Peyer's patch (tissue), 4 donors: ENCODE results near the gene AKNA. TPM values are rescaled to one million over a fixed set of nuclear protein-coding genes. Genes with fewer than 3 reads are reported as not detected.

Source experiments
- DNase-seq, 3 donors: peaks; one replicate each; pipeline ENCODE4 v3.0.0-alpha.2; 2017 to 2019
- H3K27ac ChIP-seq, 4 donors: fragments of 200-600 bp; sonication (generic); one replicate each; pipeline ENCODE4 v1.5.1; 2016 to 2019
- H3K27me3 ChIP-seq, 2 donors: fragments of 200-600 bp; sonication (generic); one replicate each; pipeline ENCODE4 v1.5.1; 2019
- H3K36me3 ChIP-seq, 3 donors: fragments of 200-600 bp; sonication (generic); one replicate each; pipeline ENCODE4 v1.5.1; 2016 to 2019
- H3K4me1 ChIP-seq, 4 donors: fragments of 200-600 bp; sonication (generic); one replicate each; pipeline ENCODE4 v1.5.1; 2016 to 2019
- H3K4me3 ChIP-seq, 4 donors: fragments of 200-600 bp; sonication (generic); 1 replicate in 3 of 4; 2 replicates in 1 of 4; pipeline ENCODE4 v1.5.1; 2016 to 2019; ENCODE audit warnings: mild to moderate bottlenecking in 1 of 4
- H3K9me3 ChIP-seq, 4 donors: fragments of 200-600 bp; sonication (generic); one replicate each; pipeline ENCODE4 v1.5.1; 2016 to 2019; ENCODE audit warnings: mild to moderate bottlenecking in 1 of 4
- POLR2A ChIP-seq, 2 donors: fragments of 450-650 bp; IDR thresholded peaks; one replicate each; pipeline ENCODE4 v1.5.1; 2017; ENCODE audit warnings: antibody characterized with exemption in 2 of 2, mild to moderate bottlenecking in 2 of 2, moderate library complexity in 2 of 2
- total RNA-seq, 4 donors: library from RNA; depleted of rRNA; stranded (reverse); fragments of >200 nt; gene quantifications; one replicate each; pipeline ENCODE4 v1.1.0, GENCODE V29; 2016
- TF ChIP-seq, protein P1 (sequence below), 6 experiments: fragments of 450-650 bp in 4 of 6; fragments of 200-600 bp in 2 of 6; sonication (generic) in 1 of 6; IDR thresholded peaks; one replicate each; pipeline ENCODE4 v1.5.1; 2017 to 2019; ENCODE audit warnings: antibody characterized with exemption in 6 of 6, mild to moderate bottlenecking in 3 of 6, moderate library complexity in 1 of 6

AKNA gene
- total RNA-seq, 4 donors from 2014 or later, result 41.7 to 174 (median 75.0) TPM

- Histone ChIP-seq H3K27me3 (no peaks in the 10 kb centered on the region), H3K4me3 (no peak overlapping the region), H3K36me3 (no peaks in the 10 kb centered on the region), H3K27ac (no peak overlapping the region), H3K4me1 (no peaks in the 10 kb centered on the region), H3K9me3 (no peaks in the 10 kb centered on the region)
- no peak for DNase-seq
- TF ChIP-seq, protein P1, sequence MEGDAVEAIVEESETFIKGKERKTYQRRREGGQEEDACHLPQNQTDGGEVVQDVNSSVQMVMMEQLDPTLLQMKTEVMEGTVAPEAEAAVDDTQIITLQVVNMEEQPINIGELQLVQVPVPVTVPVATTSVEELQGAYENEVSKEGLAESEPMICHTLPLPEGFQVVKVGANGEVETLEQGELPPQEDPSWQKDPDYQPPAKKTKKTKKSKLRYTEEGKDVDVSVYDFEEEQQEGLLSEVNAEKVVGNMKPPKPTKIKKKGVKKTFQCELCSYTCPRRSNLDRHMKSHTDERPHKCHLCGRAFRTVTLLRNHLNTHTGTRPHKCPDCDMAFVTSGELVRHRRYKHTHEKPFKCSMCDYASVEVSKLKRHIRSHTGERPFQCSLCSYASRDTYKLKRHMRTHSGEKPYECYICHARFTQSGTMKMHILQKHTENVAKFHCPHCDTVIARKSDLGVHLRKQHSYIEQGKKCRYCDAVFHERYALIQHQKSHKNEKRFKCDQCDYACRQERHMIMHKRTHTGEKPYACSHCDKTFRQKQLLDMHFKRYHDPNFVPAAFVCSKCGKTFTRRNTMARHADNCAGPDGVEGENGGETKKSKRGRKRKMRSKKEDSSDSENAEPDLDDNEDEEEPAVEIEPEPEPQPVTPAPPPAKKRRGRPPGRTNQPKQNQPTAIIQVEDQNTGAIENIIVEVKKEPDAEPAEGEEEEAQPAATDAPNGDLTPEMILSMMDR (IDR thresholded peaks at IDR 0.05), result no peak
- TF ChIP-seq POLR2A (IDR thresholded peaks at IDR 0.05), result no peak
Measured at GRCh38 chr9:114432323-114433067, 44.7 kb upstream of the AKNA start.

GRCh38 chr9:114431770-114432169 is 44.0 kb upstream of the AKNA start:
- Histone ChIP-seq H3K27ac (no peak overlapping the region), H3K4me1 (no peaks in the 10 kb centered on the region), H3K36me3 (no peaks in the 10 kb centered on the region), H3K9me3 (no peaks in the 10 kb centered on the region), H3K4me3 (no peak overlapping the region), H3K27me3 (no peaks in the 10 kb centered on the region)
- no peak for DNase-seq
- no peak for TF ChIP-seq POLR2A (IDR thresholded peaks at IDR 0.05)
- TF ChIP-seq, protein P1 (IDR thresholded peaks at IDR 0.05), result no peak

GRCh38 chr9:114431003-114431402 is 43.2 kb upstream of the AKNA start:
- Histone ChIP-seq H3K4me3 (no peak overlapping the region), H3K36me3 (no peaks in the 10 kb centered on the region), H3K27ac (no peak overlapping the region), H3K9me3 (no peaks in the 10 kb centered on the region), H3K4me1 (no peaks in the 10 kb centered on the region), H3K27me3 (no peaks in the 10 kb centered on the region)
- TF ChIP-seq, protein P1 (IDR thresholded peaks at IDR 0.05), result no peak
- no peak for TF ChIP-seq POLR2A (IDR thresholded peaks at IDR 0.05)
- DNase-seq, result peak in 1 of 3 donors; percentile 17

DNA sequence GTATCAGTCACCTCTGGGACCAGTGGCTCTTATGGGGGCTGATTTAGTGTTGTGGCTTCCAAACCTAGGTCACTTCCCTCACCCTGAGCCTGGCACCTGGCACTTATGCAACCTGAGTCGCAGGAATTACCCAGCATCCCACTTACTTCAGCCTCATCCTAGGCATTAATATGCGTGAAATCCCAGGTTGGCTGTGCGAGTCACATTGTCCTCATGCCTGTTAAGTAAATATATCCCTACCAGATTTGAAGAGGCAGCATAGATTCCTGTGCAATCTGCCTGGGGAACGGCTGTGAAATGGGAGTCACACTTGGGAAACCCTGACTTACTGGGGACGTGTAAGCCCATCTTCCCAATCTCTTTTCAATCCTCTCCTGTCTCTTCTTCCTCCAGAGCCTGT is 42.7 kb upstream of the AKNA start:
- no peaks in the 10 kb centered on the region for H3K9me3 ChIP-seq
- no peaks in the 10 kb centered on the region for H3K36me3 ChIP-seq
- H3K4me3 ChIP-seq, result no peak overlapping the region
- no peak overlapping the region for H3K27ac ChIP-seq
- H3K27me3 ChIP-seq, result no peaks in the 10 kb centered on the region
- peak in 1 of 3 donors; percentile 6 for DNase-seq
- H3K4me1 ChIP-seq, result no peaks in the 10 kb centered on the region
- TF ChIP-seq POLR2A (IDR thresholded peaks at IDR 0.05), result no peak
- TF ChIP-seq, protein P1 (IDR thresholded peaks at IDR 0.05), result no peak

GRCh38 chr9:114429488-114429887 is 41.7 kb upstream of the AKNA start:
- Histone ChIP-seq H3K4me3 (no peak overlapping the region), H3K9me3 (no peaks in the 10 kb centered on the region), H3K36me3 (no peaks in the 10 kb centered on the region), H3K4me1 (no peaks in the 10 kb centered on the region), H3K27ac (no peak overlapping the region), H3K27me3 (no peaks in the 10 kb centered on the region)
- TF ChIP-seq, protein P1 (IDR thresholded peaks at IDR 0.05), result no peak
- DNase-seq, result peak in 1 of 3 donors; percentile 23
